ENCODE data around the gene ADGRB2. TPM values are rescaled to one million over a fixed set of nuclear protein-coding genes. Genes with fewer than 3 reads are reported as not detected.

The ADGRB2 gene
- polyA plus RNA-seq, 1 experiment = 9.2 TPM

DNA sequence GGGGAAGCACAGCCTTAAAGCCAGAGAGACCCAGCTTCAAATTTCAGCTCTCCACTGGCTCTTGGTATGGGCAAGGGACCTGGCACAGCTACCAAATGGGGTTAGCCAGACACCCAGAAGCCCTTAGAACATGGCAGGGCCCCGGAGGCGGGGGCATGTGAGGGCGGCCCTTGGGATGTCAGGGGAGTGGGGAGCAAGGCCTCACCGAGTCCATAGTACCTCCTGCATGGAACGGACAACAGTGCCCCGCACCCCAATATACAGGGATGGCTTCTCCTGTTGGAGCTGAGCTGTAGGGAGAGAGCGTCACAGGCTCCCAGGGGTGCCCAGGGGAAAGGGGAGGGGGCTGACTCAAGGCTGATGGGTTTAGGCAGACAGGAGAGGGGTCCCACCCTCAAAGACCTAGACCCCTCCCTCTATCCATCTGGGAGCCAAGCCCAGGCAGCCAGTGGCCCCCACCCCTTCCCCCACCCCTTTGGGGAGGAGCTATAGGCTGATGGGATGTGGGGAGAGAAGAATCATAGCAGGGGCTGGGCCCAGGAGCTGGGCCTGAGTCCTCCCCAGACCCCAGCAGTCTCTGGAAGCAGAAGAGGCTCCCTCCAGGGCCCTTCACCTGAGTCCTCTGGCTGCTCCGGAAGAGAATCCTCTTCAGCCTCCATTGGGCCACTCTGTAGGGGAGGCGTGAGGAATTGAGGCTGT lies 35.2 kb upstream of the ADGRB2 start:
- ChIA-PET POLR2A (interaction anchor here (0.5 kb wide), 1 partner anchor 327 kb away, joined by 7 read pairs; no protein-coding TSS in a partner anchor), CTCF (interaction anchor here (1.0 to 4.2 kb wide), 5 partner anchors 10 to 236 kb away, joined by 3 to 28 read pairs (median 4); no protein-coding TSS in a partner anchor)
- H3K27me3 ChIP-seq (ENCODE audit: control insufficient read depth, insufficient read depth, low read length) = no peaks in the 10 kb centered on the region
- no peak for DNase-seq (ENCODE audit: low read depth)
- no peaks in the 10 kb centered on the region for H3K36me3 ChIP-seq (ENCODE audit: control insufficient read depth, insufficient read depth, low read length)
- no peak overlapping the region for H3K4me3 ChIP-seq (ENCODE audit: low read depth, low read length)
- TF ChIP-seq, protein P1, sequence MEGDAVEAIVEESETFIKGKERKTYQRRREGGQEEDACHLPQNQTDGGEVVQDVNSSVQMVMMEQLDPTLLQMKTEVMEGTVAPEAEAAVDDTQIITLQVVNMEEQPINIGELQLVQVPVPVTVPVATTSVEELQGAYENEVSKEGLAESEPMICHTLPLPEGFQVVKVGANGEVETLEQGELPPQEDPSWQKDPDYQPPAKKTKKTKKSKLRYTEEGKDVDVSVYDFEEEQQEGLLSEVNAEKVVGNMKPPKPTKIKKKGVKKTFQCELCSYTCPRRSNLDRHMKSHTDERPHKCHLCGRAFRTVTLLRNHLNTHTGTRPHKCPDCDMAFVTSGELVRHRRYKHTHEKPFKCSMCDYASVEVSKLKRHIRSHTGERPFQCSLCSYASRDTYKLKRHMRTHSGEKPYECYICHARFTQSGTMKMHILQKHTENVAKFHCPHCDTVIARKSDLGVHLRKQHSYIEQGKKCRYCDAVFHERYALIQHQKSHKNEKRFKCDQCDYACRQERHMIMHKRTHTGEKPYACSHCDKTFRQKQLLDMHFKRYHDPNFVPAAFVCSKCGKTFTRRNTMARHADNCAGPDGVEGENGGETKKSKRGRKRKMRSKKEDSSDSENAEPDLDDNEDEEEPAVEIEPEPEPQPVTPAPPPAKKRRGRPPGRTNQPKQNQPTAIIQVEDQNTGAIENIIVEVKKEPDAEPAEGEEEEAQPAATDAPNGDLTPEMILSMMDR (IDR thresholded peaks at IDR 0.05; ENCODE audit: insufficient read depth, low read depth, low read length) = no peak

- no peaks in the 10 kb centered on the region for H3K27me3 ChIP-seq (ENCODE audit: control insufficient read depth, insufficient read depth, low read length)
- no peaks in the 10 kb centered on the region for H3K36me3 ChIP-seq (ENCODE audit: control insufficient read depth, insufficient read depth, low read length)
- ChIA-PET POLR2A (interaction anchor here (0.5 to 0.6 kb wide), 3 partner anchors 230 to 886 kb away, joined by 3 to 7 read pairs (median 4); no protein-coding TSS in a partner anchor), CTCF (interaction anchor here (1.0 to 4.2 kb wide), 5 partner anchors 10 to 264 kb away, joined by 3 to 28 read pairs (median 7); no protein-coding TSS in a partner anchor)
- DNase-seq (ENCODE audit: low read depth) = peak; percentile 69
- TF ChIP-seq, protein P1 (IDR thresholded peaks at IDR 0.05; ENCODE audit: insufficient read depth, low read depth, low read length) = no peak
- H3K4me3 ChIP-seq (ENCODE audit: low read depth, low read length) = peak overlapping the region; percentile 59
Measured at GRCh38 chr1:31798433-31799195, 34.5 kb upstream of the ADGRB2 start.

- H3K36me3 ChIP-seq (ENCODE audit: control insufficient read depth, insufficient read depth, low read length) = peaks cover 3% of the 10 kb centered on the region; the same call in 1 of the 2 replicates
- DNase-seq (ENCODE audit: low read depth) = no peak
- TF ChIP-seq, protein P1 (IDR thresholded peaks at IDR 0.05; ENCODE audit: insufficient read depth, low read depth, low read length) = no peak
- no peaks in the 10 kb centered on the region for H3K27me3 ChIP-seq (ENCODE audit: control insufficient read depth, insufficient read depth, low read length)
- POLR2A ChIA-PET = interaction anchor here (0.6 kb wide), 1 partner anchor 230 kb away, joined by 4 read pairs; no protein-coding TSS in a partner anchor
- CTCF ChIA-PET = interaction anchor here (1.0 to 4.2 kb wide), 7 partner anchors 9 to 265 kb away, joined by 3 to 28 read pairs (median 6); no protein-coding TSS in a partner anchor
- peak overlapping the region; percentile 59 for H3K4me3 ChIP-seq (ENCODE audit: low read depth, low read length)
Measured at GRCh38 chr1:31798086-31798432, 33.9 kb upstream of the ADGRB2 start.

- Histone ChIP-seq H3K36me3 (ENCODE audit: control insufficient read depth, insufficient read depth, low read length) (peaks cover 5% of the 10 kb centered on the region; the same call in 1 of the 2 replicates), H3K4me3 (ENCODE audit: low read depth, low read length) (peak overlapping the region; percentile 59), H3K27me3 (ENCODE audit: control insufficient read depth, insufficient read depth, low read length) (no peaks in the 10 kb centered on the region)
- POLR2A ChIA-PET = no interaction called here
- CTCF ChIA-PET = interaction anchor here (1.0 to 4.2 kb wide), 7 partner anchors 8 to 266 kb away, joined by 3 to 28 read pairs (median 3); no protein-coding TSS in a partner anchor
- no peak for DNase-seq (ENCODE audit: low read depth)
- TF ChIP-seq, protein P1 (IDR thresholded peaks at IDR 0.05; ENCODE audit: insufficient read depth, low read depth, low read length) = no peak
Measured at GRCh38 chr1:31797216-31797615, 33.1 kb upstream of the ADGRB2 start.

- Histone ChIP-seq H3K27me3 (ENCODE audit: control insufficient read depth, insufficient read depth, low read length) (no peaks in the 10 kb centered on the region), H3K36me3 (ENCODE audit: control insufficient read depth, insufficient read depth, low read length) (peaks cover 7% of the 10 kb centered on the region), H3K4me3 (ENCODE audit: low read depth, low read length) (peak overlapping the region; percentile 59)
- DNase-seq (ENCODE audit: low read depth) = no peak
- TF ChIP-seq, protein P1 (IDR thresholded peaks at IDR 0.05; ENCODE audit: insufficient read depth, low read depth, low read length) = no peak
- ChIA-PET CTCF (interaction anchor here (1.0 to 4.2 kb wide), 4 partner anchors 8 to 266 kb away, joined by 3 to 28 read pairs (median 5); no protein-coding TSS in a partner anchor), POLR2A (no interaction called here)
Measured at GRCh38 chr1:31796707-31797106, 32.6 kb upstream of the ADGRB2 start.

Measured in BJ (cell line).